CD1c-positive myeloid dendritic cell (primary cell): ENCODE measurements around the gene ULK1.

Experiments used
- DNase-seq: peaks from one replicate; pipeline ENCODE4 v3.0.0-alpha.2; 2016; ENCODE audit errors: extremely low spot score

ULK1 gene

DNA sequence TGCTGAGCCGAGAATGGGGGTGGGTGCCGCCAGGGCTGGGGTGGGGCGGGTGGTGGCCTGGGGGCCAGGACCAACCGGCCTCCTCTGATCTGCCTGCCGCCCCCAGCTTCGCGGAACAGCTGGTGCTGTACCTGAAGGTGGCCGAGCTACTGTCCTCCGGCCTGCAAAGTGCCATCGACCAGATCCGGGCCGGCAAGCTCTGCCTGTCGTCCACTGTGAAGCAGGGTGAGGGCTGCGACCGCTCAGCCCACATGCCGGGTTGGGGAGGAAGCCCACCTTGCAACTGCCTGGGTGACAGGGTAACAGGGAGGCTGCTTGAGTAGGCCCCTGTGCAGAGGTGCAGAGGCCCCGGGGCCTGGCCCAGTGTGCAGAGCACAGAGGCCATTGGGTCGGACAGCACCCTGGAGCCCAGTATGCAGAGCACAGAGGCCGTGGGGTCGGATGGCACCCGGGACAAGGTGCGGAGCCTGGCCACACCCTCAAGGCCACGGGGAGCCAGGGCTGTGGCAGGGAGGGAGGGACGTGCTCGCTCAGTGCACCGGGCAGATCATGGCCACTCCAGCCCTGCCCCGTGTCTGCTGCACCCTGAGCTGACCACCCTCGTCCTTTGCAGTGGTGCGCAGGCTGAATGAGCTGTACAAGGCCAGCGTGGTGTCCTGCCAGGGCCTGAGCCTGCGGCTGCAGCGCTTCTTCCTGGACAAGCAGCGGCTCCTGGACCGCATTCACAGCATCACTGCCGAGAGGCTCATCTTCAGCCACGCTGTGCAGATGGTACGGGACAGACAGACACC, 25.1 kb downstream of the ULK1 start:
- no peak for DNase-seq

- no peak for DNase-seq
Observed at GRCh38 chr12:131920157-131920508, 25.7 kb downstream of the ULK1 start.

DNA sequence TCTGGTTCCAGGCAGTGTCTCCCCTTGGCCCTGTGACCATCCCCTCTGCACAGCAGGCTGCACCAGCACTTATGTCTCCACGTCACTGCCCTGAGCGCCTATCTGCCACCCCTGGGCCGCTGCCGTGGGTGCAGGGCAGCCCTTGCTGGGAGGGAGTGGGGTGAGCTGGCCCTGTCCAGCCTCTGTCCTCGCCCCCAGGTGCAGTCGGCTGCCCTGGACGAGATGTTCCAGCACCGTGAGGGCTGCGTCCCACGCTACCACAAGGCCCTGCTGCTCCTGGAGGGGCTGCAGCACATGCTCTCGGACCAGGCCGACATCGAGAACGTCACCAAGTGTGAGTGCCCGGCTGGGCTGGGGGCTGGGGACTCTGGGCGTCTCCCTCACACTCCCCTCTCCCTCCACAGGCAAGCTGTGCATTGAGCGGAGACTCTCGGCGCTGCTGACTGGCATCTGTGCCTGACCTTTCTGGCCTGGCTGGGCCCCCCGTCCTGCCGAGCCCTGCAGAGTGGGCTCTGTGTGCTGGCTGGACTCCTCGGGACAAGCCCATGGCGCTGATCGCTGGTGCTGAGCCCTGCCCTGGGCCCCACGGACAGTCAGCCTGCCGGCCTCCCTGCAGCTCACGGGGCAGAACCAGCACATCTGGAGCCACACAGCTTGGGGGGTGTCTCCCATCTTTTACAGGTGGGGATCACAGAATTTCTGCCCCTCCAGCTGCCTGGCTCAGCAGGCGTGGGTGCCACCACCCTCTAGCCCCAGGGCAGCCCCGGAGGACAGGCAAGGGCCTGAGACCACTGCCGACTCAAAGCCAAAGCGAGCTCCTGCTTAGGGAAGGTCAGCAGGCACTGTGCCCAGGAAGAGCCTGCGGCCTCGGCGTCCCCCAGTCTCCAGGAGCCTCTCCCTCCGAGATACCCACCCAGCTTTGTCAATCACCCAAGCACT, 26.7 kb downstream of the ULK1 start:
- DNase-seq: no peak

- DNase-seq: no peak
Observed at GRCh38 chr12:131921866-131922769, 27.7 kb downstream of the ULK1 start.

DNA sequence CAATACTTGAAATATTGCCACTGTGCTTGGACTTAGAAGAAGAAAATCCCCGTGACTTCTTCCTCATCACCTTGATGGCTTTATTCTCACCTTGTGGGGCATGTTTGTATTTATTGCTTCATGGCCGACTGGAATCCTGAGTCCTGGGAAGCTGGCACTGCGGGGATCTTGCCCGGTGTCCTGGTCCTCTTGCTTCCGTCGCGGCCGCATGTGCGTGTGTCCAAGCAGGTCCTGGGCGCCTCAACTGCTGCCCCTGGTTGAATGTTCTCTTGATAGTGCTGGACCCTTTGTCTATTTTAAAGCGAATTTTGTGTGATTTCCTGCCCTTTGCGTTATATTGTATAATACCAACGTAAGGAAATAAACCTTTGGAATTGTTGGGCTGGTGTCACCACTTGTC, 28.4 kb downstream of the ULK1 start:
- DNase-seq: no peak

DNA sequence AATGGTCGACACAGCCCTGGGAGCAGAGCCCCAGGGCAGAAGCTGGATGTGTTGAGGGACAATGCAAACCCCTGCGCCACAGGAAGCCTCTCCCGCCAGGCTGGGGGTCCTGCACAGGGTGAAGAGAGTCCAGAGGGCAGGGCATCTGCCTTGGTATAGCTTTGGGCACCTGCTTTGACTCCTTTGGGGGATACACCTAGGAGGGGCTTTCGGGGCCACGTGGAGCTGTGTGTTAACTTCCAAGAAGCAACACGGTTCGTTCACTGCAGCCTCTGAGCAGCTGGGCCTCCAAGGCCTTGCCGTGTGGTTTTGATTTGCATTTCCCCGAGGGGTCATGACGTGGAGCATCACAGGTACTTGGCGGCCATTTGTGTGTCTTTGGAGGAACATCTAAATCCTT, 28.8 kb downstream of the ULK1 start:
- DNase-seq: no peak

- no peak for DNase-seq
Observed at GRCh38 chr12:131927110-131928079, 33.0 kb downstream of the ULK1 start.

GRCh38 chr12:131928080-131928710, 33.8 kb downstream of the ULK1 start:
- DNase-seq: no peak

DNA sequence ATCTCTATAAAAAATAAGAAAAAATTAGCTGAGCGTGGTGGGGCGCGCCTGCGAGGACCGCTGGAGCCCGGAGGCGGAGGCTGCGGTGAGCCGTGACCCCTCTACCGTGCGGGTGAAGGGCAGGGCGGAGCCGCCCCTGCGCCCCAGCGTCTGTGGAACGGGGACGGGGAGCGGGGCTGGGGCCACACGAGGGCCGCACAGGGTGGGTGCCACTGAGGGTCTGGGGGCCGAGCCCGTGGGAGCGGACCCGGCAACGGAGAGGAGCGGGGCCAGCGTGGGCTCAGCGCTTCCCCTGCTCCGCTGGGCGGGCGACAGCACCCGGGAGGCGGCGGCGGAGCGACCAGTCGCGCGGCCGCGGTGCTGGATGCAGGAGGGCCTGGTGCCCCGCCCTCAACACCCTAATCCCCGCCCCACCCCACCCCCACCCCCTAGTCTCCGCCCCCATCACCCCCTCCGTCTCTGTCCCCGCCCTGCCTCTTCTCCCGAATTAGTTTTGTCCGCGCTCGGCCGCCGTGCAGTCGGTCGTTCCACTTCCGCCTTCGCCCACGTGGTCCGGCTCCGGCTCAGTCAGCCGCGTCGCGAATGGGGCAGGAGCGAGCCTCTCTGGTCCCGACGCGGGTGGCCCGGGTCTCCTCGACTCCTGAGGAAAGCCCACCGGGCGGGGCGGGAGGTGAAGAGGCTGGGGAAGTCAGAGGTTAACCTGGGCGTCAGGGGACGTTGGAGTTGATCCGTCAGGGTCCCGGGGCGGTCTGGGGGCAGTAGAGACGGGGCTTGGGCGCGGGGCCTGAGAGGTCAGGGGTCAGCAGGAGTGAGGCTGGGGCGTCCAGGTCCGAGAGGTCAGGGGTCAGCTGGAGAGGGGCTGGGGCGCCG, 34.5 kb downstream of the ULK1 start, which contains the start of gene PUS1:
Gene PUS1, plus strand, starts transcription at position 566 of the 870 bp plus-strand sequence. CDS start 447 bp downstream, outside the sequence.
- peak; percentile 97 for DNase-seq

DNA sequence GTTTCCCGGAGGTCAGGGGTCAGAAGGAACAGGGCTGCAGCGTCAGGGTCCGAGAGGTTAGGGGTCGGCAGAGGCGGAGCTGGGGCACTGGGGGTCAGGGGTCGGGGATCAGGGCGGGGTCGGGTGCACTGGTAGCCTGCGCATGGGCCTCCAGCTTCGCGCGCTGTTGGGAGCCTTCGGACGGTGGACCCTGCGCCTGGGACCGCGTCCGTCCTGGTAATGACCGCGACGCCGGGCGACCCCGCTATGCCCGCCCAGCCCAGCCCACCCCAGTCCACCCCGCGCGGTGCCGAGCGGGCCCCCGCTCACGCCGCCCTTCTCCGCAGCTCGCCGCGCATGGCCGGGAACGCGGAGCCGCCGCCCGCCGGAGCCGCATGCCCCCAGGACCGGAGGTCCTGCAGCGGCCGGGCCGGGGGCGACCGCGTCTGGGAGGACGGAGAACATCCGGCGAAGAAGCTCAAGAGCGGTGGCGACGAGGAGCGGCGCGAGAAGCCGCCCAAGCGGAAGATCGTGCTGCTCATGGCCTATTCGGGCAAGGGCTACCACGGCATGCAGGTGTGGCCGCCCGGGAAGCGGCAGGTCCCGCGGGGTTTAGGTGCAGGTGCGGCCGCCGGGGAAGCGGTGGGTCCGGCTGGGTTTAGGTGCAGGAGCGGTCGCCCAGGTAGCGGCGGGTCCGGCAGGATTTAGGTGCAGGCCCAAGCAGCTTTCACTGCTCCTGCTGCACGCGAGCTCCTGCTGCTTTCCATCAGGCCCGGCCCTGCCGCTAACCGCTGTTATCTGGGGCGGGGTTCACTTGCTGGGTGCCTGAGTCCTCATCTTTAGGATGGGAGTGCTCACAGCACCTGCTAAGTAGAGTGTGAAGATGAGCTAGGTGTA, 35.4 kb downstream of the ULK1 start:
- no peak for DNase-seq

DNA sequence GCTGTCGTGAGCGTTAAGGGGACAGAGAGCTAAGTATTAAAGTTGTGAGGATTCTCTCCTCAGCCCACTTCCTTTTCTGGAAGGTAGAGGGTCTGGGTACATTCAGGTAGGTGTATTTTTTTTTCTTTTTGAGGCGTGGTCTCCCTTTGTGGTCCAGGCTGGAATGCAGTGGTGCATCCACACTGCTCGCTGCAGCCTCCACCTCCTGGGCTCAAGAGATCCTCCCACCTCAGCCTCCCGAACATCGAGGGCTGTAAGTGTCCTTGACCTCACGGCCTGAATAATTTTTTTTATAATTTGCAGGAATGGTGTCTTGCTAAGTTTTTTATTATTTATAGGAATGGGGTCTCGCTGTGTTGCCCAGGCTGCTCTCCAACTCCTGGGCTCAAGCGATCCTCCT, 36.1 kb downstream of the ULK1 start:
- no peak for DNase-seq

GRCh38 chr12:131933387-131933786, 39.0 kb downstream of the ULK1 start:
- no peak for DNase-seq

- DNase-seq: no peak
Observed at GRCh38 chr12:131934535-131934934, 40.1 kb downstream of the ULK1 start.

- DNase-seq: no peak
Observed at GRCh38 chr12:131938082-131938481, 43.7 kb downstream of the ULK1 start.

- DNase-seq: no peak
Observed at GRCh38 chr12:131939007-131939406, 44.6 kb downstream of the ULK1 start.

DNA sequence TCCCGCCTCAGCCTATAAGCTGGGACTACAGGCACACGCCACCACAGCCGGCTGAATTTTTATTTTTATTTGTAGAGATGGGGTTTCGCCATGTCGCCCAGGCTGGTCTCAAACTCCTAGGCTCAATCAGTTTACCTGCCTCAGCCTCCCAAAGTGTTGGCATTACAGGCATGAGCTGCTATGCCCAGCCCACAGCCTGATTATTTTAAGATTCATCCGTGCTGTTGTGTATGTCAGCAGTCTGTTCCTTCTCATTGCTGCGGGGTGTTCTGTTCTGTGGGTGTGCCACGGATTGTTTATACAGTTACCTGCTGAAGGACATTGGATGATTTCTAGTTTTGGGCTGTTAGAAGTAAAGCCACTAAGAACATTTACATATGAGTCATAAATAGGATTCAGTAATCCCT, 45.7 kb downstream of the ULK1 start:
- DNase-seq: no peak

GRCh38 chr12:131941116-131941986, 46.9 kb downstream of the ULK1 start:
- no peak for DNase-seq
